Stimulated activated CD4-positive, alpha-beta T cell treated with anti-CD3 and anti-CD28 coated beads, Interleukin-1b, Interleukin-23, amount 100 ng/mL, for 48 hours (primary cell): ENCODE results near the gene PCDHGA1.

Experiments used
- DNase-seq: peaks from one replicate; pipeline ENCODE4 v3.0.0-alpha.2; 2020

PCDHGA1 gene

GRCh38 chr5:141476132-141476911 is 146.0 kb downstream of the PCDHGA1 start:
- DNase-seq, result no peak

GRCh38 chr5:141477044-141477575 is 146.8 kb downstream of the PCDHGA1 start:
- no peak for DNase-seq

GRCh38 chr5:141477815-141478214 is 147.5 kb downstream of the PCDHGA1 start:
- DNase-seq, result no peak

GRCh38 chr5:141478321-141478945 is 148.1 kb downstream of the PCDHGA1 start:
- DNase-seq, result no peak

- DNase-seq, result no peak
Measured at GRCh38 chr5:141479776-141480175, 149.5 kb downstream of the PCDHGA1 start.

GRCh38 chr5:141483902-141484301 is 153.6 kb downstream of the PCDHGA1 start:
- DNase-seq, result no peak

GRCh38 chr5:141484310-141484640 is 154.0 kb downstream of the PCDHGA1 start:
- no peak for DNase-seq

- no peak for DNase-seq
Measured at GRCh38 chr5:141484641-141485311, 154.5 kb downstream of the PCDHGA1 start, which contains the start of gene PCDHGC4. TSS of gene PCDHGC4 (plus strand) at chr5:141485030. CDS start at chr5:141485174, 144 bp downstream.

- no peak for DNase-seq
Measured at GRCh38 chr5:141485321-141486055, 155.2 kb downstream of the PCDHGA1 start.

GRCh38 chr5:141486091-141486490 is 155.8 kb downstream of the PCDHGA1 start:
- no peak for DNase-seq

- DNase-seq, result no peak
Measured at GRCh38 chr5:141487131-141487530, 156.8 kb downstream of the PCDHGA1 start.

- no peak for DNase-seq
Measured at GRCh38 chr5:141488591-141489561, 158.6 kb downstream of the PCDHGA1 start, which contains the start of gene PCDHGC5. TSS of gene PCDHGC5 (plus strand) at chr5:141489081. CDS start at chr5:141489241, 160 bp downstream.

- no peak for DNase-seq
Measured at GRCh38 chr5:141489841-141490240, 159.5 kb downstream of the PCDHGA1 start.

GRCh38 chr5:141490271-141490670 is 160.0 kb downstream of the PCDHGA1 start:
- DNase-seq, result no peak

GRCh38 chr5:141490771-141491170 is 160.5 kb downstream of the PCDHGA1 start:
- DNase-seq, result no peak

- DNase-seq, result no peak
Measured at GRCh38 chr5:141491323-141492167, 161.2 kb downstream of the PCDHGA1 start.

GRCh38 chr5:141492168-141492885 is 162.0 kb downstream of the PCDHGA1 start:
- DNase-seq, result peak; percentile 35

GRCh38 chr5:141493500-141494422 is 163.4 kb downstream of the PCDHGA1 start:
- DNase-seq, result no peak
